Subcutaneous adipose tissue (tissue), 4 donors: ENCODE data around the gene MGMT. TPM values are rescaled to one million over a fixed set of nuclear protein-coding genes. Genes with fewer than 3 reads are reported as not detected.

Source experiments
- total RNA-seq, 4 donors: library from RNA; depleted of rRNA; stranded (reverse); fragments of >200 nt; gene quantifications; one replicate each; pipeline ENCODE4 v1.1.0, GENCODE V29; 2016
- TF ChIP-seq, protein P1 (sequence below): fragments of 450-650 bp; IDR thresholded peaks from one replicate; pipeline ENCODE4 v1.5.1; 2016; ENCODE audit warnings: low read depth, mild to moderate bottlenecking, control low read depth, antibody characterized with exemption, moderate library complexity

MGMT gene
- total RNA-seq, 4 donors from 2014 or later, result 27.5 to 74.8 (median 42.2) TPM

DNA sequence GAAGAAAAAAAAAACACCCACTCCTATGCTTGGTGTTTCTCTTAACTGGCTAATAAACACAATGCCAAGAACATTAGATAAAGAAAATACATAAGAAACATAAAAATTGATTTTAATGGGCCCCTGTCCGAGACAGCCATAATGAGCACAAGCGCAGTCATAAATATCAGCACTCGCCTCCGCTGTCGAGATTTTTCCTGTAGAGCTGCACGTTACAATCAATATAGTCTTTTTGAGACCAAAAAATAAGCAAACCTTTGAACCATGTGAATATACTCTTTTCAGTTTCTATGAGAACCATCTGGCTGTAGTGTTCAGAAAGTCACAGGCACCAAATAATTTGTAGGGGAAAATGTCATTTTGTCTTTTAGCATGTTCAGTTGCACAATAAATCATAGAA is 70.1 kb downstream of the MGMT start:
- TF ChIP-seq, protein P1, sequence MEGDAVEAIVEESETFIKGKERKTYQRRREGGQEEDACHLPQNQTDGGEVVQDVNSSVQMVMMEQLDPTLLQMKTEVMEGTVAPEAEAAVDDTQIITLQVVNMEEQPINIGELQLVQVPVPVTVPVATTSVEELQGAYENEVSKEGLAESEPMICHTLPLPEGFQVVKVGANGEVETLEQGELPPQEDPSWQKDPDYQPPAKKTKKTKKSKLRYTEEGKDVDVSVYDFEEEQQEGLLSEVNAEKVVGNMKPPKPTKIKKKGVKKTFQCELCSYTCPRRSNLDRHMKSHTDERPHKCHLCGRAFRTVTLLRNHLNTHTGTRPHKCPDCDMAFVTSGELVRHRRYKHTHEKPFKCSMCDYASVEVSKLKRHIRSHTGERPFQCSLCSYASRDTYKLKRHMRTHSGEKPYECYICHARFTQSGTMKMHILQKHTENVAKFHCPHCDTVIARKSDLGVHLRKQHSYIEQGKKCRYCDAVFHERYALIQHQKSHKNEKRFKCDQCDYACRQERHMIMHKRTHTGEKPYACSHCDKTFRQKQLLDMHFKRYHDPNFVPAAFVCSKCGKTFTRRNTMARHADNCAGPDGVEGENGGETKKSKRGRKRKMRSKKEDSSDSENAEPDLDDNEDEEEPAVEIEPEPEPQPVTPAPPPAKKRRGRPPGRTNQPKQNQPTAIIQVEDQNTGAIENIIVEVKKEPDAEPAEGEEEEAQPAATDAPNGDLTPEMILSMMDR, result no peak

DNA sequence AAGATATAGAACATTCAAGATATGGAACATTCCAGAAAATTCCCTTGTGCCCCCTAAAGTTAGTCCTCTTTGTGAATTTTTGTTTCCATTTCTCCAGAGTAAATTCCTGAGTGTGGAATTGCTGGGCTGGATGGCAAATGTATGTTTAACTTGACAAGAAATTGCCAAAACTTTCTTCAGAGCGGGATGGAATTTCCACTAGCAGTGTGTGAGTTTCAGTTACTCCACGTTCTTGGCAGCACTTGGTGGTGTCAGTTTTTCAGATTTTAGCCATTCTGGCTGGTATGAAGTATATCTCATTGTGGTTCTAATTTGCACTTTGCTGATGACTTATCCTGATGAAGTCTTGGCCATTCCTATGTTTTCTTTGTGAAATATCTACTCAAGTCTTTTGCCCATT is 71.2 kb downstream of the MGMT start:
- TF ChIP-seq, protein P1, result no peak

DNA sequence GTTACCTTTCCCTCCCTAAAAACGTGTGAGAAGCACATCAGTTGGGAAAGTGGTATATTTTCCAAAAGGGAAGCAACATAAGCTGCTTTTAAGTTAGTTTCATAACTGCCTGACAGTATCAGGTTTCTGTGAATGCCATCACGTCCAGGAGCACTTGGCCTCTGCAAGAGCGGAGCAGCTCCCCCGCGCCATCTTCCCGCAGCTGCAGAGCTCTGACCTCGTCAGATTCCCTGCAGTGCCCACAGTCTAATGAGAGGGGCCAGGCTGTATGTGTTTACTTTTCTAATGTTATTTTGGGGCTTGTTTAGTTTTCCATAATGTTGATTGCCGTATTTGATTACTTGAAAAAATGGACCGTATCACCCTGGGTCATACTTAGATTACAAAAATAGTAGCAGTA is 74.2 kb downstream of the MGMT start:
- TF ChIP-seq, protein P1, result no peak

DNA sequence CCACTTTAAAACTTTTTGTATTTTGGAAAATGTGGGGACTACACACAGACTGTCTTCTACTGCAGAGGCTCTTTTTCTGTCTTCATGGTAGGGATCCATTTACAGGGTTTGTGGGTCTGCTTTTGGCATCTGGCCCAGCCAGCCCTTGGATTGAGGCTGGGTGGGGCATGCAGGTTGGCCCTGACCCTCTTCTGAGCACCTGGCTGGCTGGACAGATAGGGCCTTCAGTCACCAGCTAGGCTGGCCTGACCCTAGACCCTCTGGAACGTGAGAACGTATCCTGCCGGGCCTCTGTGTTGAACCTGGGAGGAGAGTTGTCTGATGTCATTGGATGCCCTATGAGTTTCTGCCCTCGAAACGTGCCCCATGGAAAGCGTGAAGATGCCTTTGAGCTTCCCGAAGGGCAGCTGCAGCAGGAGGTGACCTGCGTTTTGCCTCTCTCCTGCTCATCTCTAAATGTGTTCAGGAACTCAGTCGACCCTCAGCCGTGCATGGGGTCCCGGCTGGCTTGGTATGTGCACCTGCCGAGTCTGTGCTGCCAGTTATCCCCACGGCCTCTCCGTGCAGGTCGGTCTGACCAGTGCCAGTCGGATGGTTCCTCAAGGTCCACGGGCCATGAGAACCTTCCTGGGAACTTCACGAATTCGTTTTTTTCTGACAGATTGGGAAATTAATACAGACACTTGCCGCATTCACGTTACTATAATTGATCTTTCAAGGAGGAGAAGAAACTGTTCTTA is 74.9 kb downstream of the MGMT start:
- TF ChIP-seq, protein P1, result no peak

DNA sequence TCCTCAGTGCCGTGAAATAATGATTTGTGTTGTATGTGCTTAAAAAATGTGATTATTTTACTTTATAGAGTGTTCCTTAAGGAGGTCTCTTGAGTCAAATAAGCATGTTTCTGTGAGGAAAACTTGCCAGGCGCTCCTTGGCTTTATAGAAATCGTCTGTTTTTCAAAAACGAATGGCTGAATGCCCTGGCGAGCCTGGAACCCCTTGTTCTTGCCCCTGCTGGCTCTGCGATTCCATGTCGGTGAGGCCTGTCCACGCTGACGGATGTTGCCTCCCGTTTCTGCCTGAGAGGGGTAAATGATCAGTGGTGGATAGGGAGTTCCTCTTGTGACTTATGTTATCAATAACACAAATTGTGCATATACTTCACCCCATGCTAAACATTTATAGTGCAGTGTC is 75.5 kb downstream of the MGMT start:
- TF ChIP-seq, protein P1, result no peak

DNA sequence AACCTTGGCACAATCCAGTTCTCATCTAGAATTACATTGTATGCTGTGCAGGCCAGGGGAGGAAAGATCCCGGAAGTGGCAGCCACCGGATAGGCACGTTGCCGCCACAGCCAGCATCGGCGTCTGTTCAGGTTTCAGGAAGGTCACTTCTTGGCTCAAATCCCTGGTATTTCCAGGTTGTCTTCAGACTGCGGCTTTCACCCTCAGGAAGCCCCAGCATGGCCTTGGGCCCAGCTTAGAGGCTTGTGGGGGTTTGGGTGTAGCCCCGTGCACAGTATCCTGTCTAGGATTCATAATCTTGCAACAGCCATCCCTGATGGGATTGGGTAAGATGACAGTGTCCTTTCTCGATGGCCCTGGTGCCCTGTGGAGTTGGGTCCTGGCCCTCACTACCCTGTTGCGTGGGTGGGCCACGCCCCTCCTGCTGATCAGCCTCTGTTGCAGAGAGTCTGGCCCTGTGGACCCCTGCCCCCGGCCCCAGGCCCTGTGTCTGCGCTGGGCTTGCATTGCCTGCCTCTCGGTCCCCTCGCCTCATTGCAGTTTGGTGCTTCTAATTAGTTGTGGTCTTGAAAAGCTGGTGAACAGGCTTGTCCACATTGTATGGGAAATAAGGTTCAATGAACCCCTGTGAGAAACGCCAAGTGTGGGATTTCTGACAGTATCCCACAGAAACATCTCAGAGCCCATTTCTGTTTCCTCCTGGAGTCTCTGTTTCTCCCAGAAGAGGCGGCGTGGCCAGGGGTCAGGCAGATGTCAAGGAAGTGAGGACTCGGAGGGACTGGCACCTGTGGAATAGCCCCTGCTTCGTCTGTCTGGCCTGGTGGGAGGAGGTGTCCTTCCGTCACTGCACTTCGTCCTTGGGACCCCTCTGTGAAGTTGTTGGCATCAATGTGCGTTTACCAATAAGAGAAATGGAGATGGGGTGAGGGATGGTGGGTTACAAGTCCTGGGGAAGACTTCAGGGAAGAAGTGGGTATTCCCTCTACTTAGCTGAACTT is 77.5 kb downstream of the MGMT start:
- TF ChIP-seq, protein P1, result no peak

DNA sequence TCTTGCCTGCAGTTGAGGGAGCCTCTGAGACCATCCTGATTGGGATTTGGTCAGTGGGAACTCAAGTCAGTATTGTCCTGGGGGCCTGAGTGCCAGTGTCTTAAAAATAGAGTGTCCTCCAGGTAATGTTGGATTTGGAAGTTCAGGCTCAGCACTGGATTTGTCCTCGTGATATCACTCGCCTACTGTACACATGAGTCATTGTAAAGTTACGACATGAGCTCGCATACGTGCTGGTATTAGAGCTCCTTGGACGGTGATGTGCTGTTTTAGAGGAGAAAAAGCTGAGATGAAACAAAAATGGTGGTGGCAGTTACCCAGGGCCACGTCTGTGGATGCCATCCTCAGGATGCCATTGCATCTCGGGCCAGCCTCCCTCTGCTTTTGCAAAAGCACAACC is 78.2 kb downstream of the MGMT start:
- TF ChIP-seq, protein P1, result no peak
